H9 (cell line): ENCODE results near the gene LSM7. TPM values are rescaled to one million over a fixed set of nuclear protein-coding genes. Genes with fewer than 3 reads are reported as not detected.

Source experiments
- DNase-seq: peaks from one replicate; pipeline ENCODE4 v3.0.0-alpha.2; 2017
- H2AFZ ChIP-seq: one replicate; pipeline ENCODE4 v1.6.1; 2013; ENCODE audit warnings: mild to moderate bottlenecking, low read length, control low read depth, moderate library complexity
- H2AK5ac ChIP-seq: 2 replicates; pipeline ENCODE4 v1.6.1; 2013; ENCODE audit warnings: low read length, control low read depth, mixed read lengths; ENCODE audit not compliant: insufficient read length
- H2BK120ac ChIP-seq: one replicate; pipeline ENCODE4 v1.6.1; 2013; ENCODE audit warnings: low read depth, mild to moderate bottlenecking, low read length, control low read depth, inconsistent platforms; ENCODE audit not compliant: poor library complexity, severe bottlenecking
- H2BK12ac ChIP-seq: 2 replicates; pipeline ENCODE4 v1.6.1; 2013; ENCODE audit warnings: low read length, control low read depth, mixed read lengths, low read depth; ENCODE audit not compliant: insufficient read length
- H2BK15ac ChIP-seq: 2 replicates; pipeline ENCODE4 v1.6.1; 2013; ENCODE audit warnings: low read depth, low read length, control low read depth
- H2BK20ac ChIP-seq: one replicate; pipeline ENCODE4 v1.6.1; 2013; ENCODE audit warnings: low read depth, mild to moderate bottlenecking, low read length, control low read depth, inconsistent platforms; ENCODE audit not compliant: poor library complexity, severe bottlenecking
- H2BK5ac ChIP-seq: 2 replicates; pipeline ENCODE4 v1.6.1; 2013; ENCODE audit warnings: low read length, control low read depth, mixed read lengths; ENCODE audit not compliant: insufficient read length
- H3K14ac ChIP-seq: 2 replicates; pipeline ENCODE4 v1.6.1; 2013; ENCODE audit warnings: low read length, control low read depth; ENCODE audit not compliant: insufficient read depth
- H3K18ac ChIP-seq: 2 replicates; pipeline ENCODE4 v1.6.1; 2013; ENCODE audit warnings: low read depth, mild to moderate bottlenecking, mixed read lengths, low read length, control low read depth; ENCODE audit not compliant: insufficient read length
- H3K23ac ChIP-seq: 2 replicates; pipeline ENCODE4 v1.6.1; 2013; ENCODE audit warnings: low read length, control low read depth, mixed read lengths, low read depth; ENCODE audit not compliant: insufficient read length
- H3K23me2 ChIP-seq: 2 replicates; pipeline ENCODE4 v1.6.1; 2013; ENCODE audit warnings: low read depth, mild to moderate bottlenecking, mixed read lengths, low read length, control low read depth; ENCODE audit not compliant: insufficient read length, poor library complexity, severe bottlenecking
- H3K27ac ChIP-seq: 2 replicates; pipeline ENCODE4 v1.5.1; 2013; ENCODE audit warnings: low read length, control low read depth, mixed read lengths, low read depth; ENCODE audit not compliant: insufficient read length
- H3K27me3 ChIP-seq: 2 replicates; pipeline ENCODE4 v1.6.1; 2013; ENCODE audit warnings: low read length, control low read depth, inconsistent platforms; ENCODE audit not compliant: insufficient read depth
- H3K4ac ChIP-seq: 2 replicates; pipeline ENCODE4 v1.6.1; 2013; ENCODE audit warnings: low read depth, mild to moderate bottlenecking, control low read depth, inconsistent platforms, low read length, moderate library complexity
- H3K4me1 ChIP-seq: 2 replicates; pipeline ENCODE4 v1.6.1; 2013; ENCODE audit warnings: low read length, control low read depth, inconsistent platforms; ENCODE audit not compliant: insufficient read depth
- H3K4me2 ChIP-seq: 2 replicates; pipeline ENCODE4 v1.6.1; 2013; ENCODE audit warnings: low read length, control low read depth, mixed read lengths; ENCODE audit not compliant: insufficient read length, insufficient read depth
- H3K56ac ChIP-seq: 2 replicates; pipeline ENCODE4 v1.6.1; 2013; ENCODE audit warnings: low read depth, mild to moderate bottlenecking, mixed read lengths, low read length, control low read depth; ENCODE audit not compliant: insufficient read length
- H3K79me1 ChIP-seq: 2 replicates; pipeline ENCODE4 v1.6.1; 2013; ENCODE audit warnings: low read depth, mild to moderate bottlenecking, moderate library complexity, low read length, control low read depth, inconsistent platforms; ENCODE audit not compliant: insufficient read depth, poor library complexity, severe bottlenecking
- H3K79me2 ChIP-seq: 2 replicates; pipeline ENCODE4 v1.6.1; 2013; ENCODE audit warnings: low read length, control low read depth, inconsistent platforms; ENCODE audit not compliant: insufficient read depth
- H3K9ac ChIP-seq: 2 replicates; pipeline ENCODE4 v1.6.1; 2013; ENCODE audit warnings: low read length, control low read depth, mixed read lengths; ENCODE audit not compliant: insufficient read length; ENCODE audit errors: extremely low read depth
- H3K9me3 ChIP-seq: one replicate; pipeline ENCODE4 v1.6.1; 2013; ENCODE audit warnings: low read depth, low read length, inconsistent platforms; ENCODE audit not compliant: control insufficient read depth
- H3T11ph ChIP-seq: one replicate; pipeline ENCODE4 v1.6.1; 2013; ENCODE audit warnings: mild to moderate bottlenecking, low read length, control low read depth, inconsistent platforms
- H4K20me1 ChIP-seq: one replicate; pipeline ENCODE4 v1.6.1; 2013; ENCODE audit not compliant: control insufficient read depth, insufficient read length, insufficient read depth
- H4K5ac ChIP-seq: 2 replicates; pipeline ENCODE4 v1.6.1; 2013; ENCODE audit warnings: low read depth, mild to moderate bottlenecking, mixed read lengths, low read length, control low read depth; ENCODE audit not compliant: insufficient read length
- H4K8ac ChIP-seq: replicated peaks from 2 replicates; pipeline ENCODE4 v1.6.1; 2013; ENCODE audit warnings: low read length, control low read depth, mixed read lengths, low read depth; ENCODE audit not compliant: insufficient read length
- H4K91ac ChIP-seq: 2 replicates; pipeline ENCODE4 v1.6.1; 2013; ENCODE audit warnings: low read depth, mild to moderate bottlenecking, moderate library complexity, mixed read lengths, low read length, control low read depth; ENCODE audit not compliant: insufficient read length
- H3K27ac Mint-ChIP-seq, 3 experiments: 2 replicates in 2 of 3; 3 replicates in 1 of 3; pipeline ENCODE4 v1.8.0; 2020 to 2021; ENCODE audit warnings: mixed read lengths in 3 of 3, mild to moderate bottlenecking in 1 of 3, moderate library complexity in 1 of 3
- H3K27me3 Mint-ChIP-seq: 2 replicates; pipeline ENCODE4 v1.8.0; 2021; ENCODE audit warnings: low read depth, mild to moderate bottlenecking, moderate library complexity, mixed read lengths
- H3K36me3 Mint-ChIP-seq, 3 experiments: 2 replicates in 2 of 3; 3 replicates in 1 of 3; pipeline ENCODE4 v1.8.0; 2020 to 2021; ENCODE audit warnings: low read depth in 3 of 3, mixed read lengths in 3 of 3; ENCODE audit not compliant: insufficient read depth in 1 of 3
- H3K4me1 Mint-ChIP-seq, 2 experiments: 2 replicates each; pipeline ENCODE4 v1.8.0; 2020; ENCODE audit warnings: mixed read lengths in 2 of 2
- H3K4me3 Mint-ChIP-seq, 2 experiments: 2 replicates in 1 of 2; 3 replicates in 1 of 2; pipeline ENCODE4 v1.8.0; 2020 to 2021; ENCODE audit warnings: mild to moderate bottlenecking in 2 of 2, mixed read lengths in 2 of 2, moderate library complexity in 1 of 2
- H3K9me3 Mint-ChIP-seq, 2 experiments: 2 replicates in 1 of 2; 3 replicates in 1 of 2; pipeline ENCODE4 v1.8.0; 2020; ENCODE audit warnings: mild to moderate bottlenecking in 2 of 2, mixed read lengths in 2 of 2, moderate library complexity in 1 of 2
- CTCF ChIP-seq: fragments of 200-600 bp; sonication (generic); conservative IDR thresholded peaks from 3 replicates; pipeline ENCODE4 v1.8.0; 2021; ENCODE audit warnings: antibody characterized with exemption, mild to moderate bottlenecking
- WGBS: extraction: QIAGEN DNeasy Blood & Tissue Kit; methylation state at CpG from one replicate; pipeline ENCODE4 v1.1.7; 2013; ENCODE audit warnings: missing lambda C conversion rate, low lambda C conversion rate, mixed read lengths; ENCODE audit not compliant: insufficient read length; ENCODE audit errors: extremely low coverage; 5-methylcytosine and 5-hydroxymethylcytosine counted together
- total RNA-seq: library from RNA; stranded (reverse); gene quantifications from 2 replicates; pipeline ENCODE4 v1.2.1, GENCODE V29; 2021

The LSM7 gene
- total RNA-seq, 1 experiment from 2014 or later, result 187 TPM

GRCh38 chr19:2356036-2356646 lies 27.8 kb upstream of the LSM7 start:
- no peaks in the 10 kb centered on the region for H4K20me1 ChIP-seq
- no peaks in the 10 kb centered on the region for H3K79me1 ChIP-seq
- Mint-ChIP-seq H3K4me1 (peaks cover 5% of the 10 kb centered on the region in 2 experiments), H3K9me3 (no peaks in the 10 kb centered on the region), H3K27ac (no peak overlapping the region), H3K36me3 (peaks cover 0 to 2% (median 0%) of the 10 kb centered on the region in 3 experiments; a peak in 1 of 7 replicates), H3K4me3 (no peak overlapping the region), H3K27me3 (peaks cover 26% of the 10 kb centered on the region)
- no peaks in the 10 kb centered on the region for H3K9me3 ChIP-seq
- no peak overlapping the region for H3K18ac ChIP-seq
- no peaks in the 10 kb centered on the region for H3K79me2 ChIP-seq
- no peaks in the 10 kb centered on the region; the same call in 1 of the 2 replicates for H3K27me3 ChIP-seq
- no peak overlapping the region for H4K91ac ChIP-seq
- TF ChIP-seq CTCF, result peak; percentile 10; the same call in 1 of the 3 replicates
- no peak overlapping the region for H2BK20ac ChIP-seq
- H3K4me2 ChIP-seq, result no peak overlapping the region
- no peaks in the 10 kb centered on the region for H3K23me2 ChIP-seq
- no CpG with 5 or more reads among the region's 21 CpGs for WGBS
- no peak overlapping the region for H3K9ac ChIP-seq
- H2AK5ac ChIP-seq, result no peak overlapping the region
- H3T11ph ChIP-seq, result no peak overlapping the region
- no peaks in the 10 kb centered on the region for H3K4me1 ChIP-seq
- no peak overlapping the region for H3K14ac ChIP-seq
- H3K23ac ChIP-seq, result no peak overlapping the region
- H2AFZ ChIP-seq, result no peak overlapping the region
- no peak overlapping the region for H4K8ac ChIP-seq
- H2BK120ac ChIP-seq, result no peak overlapping the region
- no peak overlapping the region for H4K5ac ChIP-seq
- no peak overlapping the region for H2BK15ac ChIP-seq
- no peak overlapping the region for H3K56ac ChIP-seq
- no peak for DNase-seq
- H3K27ac ChIP-seq, result no peak overlapping the region
- H2BK5ac ChIP-seq, result no peak overlapping the region
- no peak overlapping the region for H2BK12ac ChIP-seq
- no peak overlapping the region for H3K4ac ChIP-seq
